Tibial nerve (tissue), 4 donors: Measurements from ENCODE around the gene GLIS2.

ENCODE experiments used
- EP300 ChIP-seq, 2 donors: sonication (generic); formaldehyde crosslinking; IDR thresholded peaks; one replicate each; pipeline ENCODE4 v1.6.1; 2017; ENCODE audit warnings: antibody characterized with exemption in 2 of 2, mild to moderate bottlenecking in 1 of 2
- POLR2A ChIP-seq, 2 donors: fragments of 450-650 bp; IDR thresholded peaks; one replicate each; pipeline ENCODE4 v1.6.1; 2017; ENCODE audit warnings: antibody characterized with exemption in 2 of 2, mild to moderate bottlenecking in 2 of 2, moderate library complexity in 2 of 2
- TF ChIP-seq, protein P1 (sequence below), 5 experiments: fragments of 200-600 bp in 3 of 5; fragments of 450-650 bp in 2 of 5; sonication (generic) in 3 of 5; IDR thresholded peaks; one replicate each; pipeline ENCODE4 v1.5.1; 2016 to 2019; ENCODE audit warnings: antibody characterized with exemption in 5 of 5, mild to moderate bottlenecking in 3 of 5, moderate library complexity in 2 of 5

DNA sequence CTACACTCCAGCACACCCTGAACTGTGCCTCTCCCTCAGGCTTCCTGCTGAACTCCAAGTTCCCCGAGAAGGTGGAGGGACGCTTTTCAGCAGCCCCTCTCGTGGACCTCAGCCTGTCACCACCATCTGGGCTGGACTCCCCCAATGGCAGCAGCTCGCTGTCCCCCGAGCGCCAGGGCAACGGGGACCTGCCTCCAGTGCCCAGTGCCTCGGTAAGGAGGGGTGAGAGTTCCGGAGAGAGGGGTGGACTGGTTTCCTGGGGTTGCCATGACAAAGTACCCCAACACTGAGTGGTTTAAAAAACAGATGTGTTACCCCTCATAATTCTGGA lies 17.4 kb downstream of the GLIS2 start:
- TF ChIP-seq, protein P1, sequence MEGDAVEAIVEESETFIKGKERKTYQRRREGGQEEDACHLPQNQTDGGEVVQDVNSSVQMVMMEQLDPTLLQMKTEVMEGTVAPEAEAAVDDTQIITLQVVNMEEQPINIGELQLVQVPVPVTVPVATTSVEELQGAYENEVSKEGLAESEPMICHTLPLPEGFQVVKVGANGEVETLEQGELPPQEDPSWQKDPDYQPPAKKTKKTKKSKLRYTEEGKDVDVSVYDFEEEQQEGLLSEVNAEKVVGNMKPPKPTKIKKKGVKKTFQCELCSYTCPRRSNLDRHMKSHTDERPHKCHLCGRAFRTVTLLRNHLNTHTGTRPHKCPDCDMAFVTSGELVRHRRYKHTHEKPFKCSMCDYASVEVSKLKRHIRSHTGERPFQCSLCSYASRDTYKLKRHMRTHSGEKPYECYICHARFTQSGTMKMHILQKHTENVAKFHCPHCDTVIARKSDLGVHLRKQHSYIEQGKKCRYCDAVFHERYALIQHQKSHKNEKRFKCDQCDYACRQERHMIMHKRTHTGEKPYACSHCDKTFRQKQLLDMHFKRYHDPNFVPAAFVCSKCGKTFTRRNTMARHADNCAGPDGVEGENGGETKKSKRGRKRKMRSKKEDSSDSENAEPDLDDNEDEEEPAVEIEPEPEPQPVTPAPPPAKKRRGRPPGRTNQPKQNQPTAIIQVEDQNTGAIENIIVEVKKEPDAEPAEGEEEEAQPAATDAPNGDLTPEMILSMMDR (IDR thresholded peaks at IDR 0.05), result no peak
- TF ChIP-seq POLR2A (IDR thresholded peaks at IDR 0.05) (no peak), EP300 (IDR thresholded peaks at IDR 0.05) (no peak)
